ENCODE results near the gene ABLIM3.

The ABLIM3 gene

GRCh38 chr5:149256451-149256850 lies 115.2 kb downstream of the ABLIM3 start:
- H4K20me1 ChIP-seq (ENCODE audit: insufficient read depth) = no peaks in the 10 kb centered on the region
- no peak overlapping the region for H3K4me3 ChIP-seq (IDR thresholded peaks at IDR 0.05; ENCODE audit: insufficient read depth, low read depth, low read length)
- H3K4me2 ChIP-seq = no peak overlapping the region
- no peak for TF ChIP-seq CTCF (conservative IDR thresholded peaks at IDR 0.05; ENCODE audit: low read depth, low read length)
- no peak overlapping the region for H3K9ac ChIP-seq
- H3K4me1 ChIP-seq (ENCODE audit: low read depth, poor library complexity, severe bottlenecking) = no peaks in the 10 kb centered on the region
- no peak overlapping the region for H2AFZ ChIP-seq (ENCODE audit: low read depth)
- H3K27me3 ChIP-seq (ENCODE audit: insufficient read depth, low read depth) = no peaks in the 10 kb centered on the region
- no peaks in the 10 kb centered on the region for H3K79me2 ChIP-seq (ENCODE audit: insufficient read depth, low read depth)
- no peaks in the 10 kb centered on the region for H3K36me3 ChIP-seq (ENCODE audit: insufficient read depth)
- H3K27ac ChIP-seq = no peak overlapping the region

GRCh38 chr5:149257131-149257530 lies 115.8 kb downstream of the ABLIM3 start:
- Histone ChIP-seq H3K9ac (no peak overlapping the region), H3K79me2 (ENCODE audit: insufficient read depth, low read depth) (no peaks in the 10 kb centered on the region), H3K4me2 (no peak overlapping the region), H3K27me3 (ENCODE audit: insufficient read depth, low read depth) (no peaks in the 10 kb centered on the region), H2AFZ (ENCODE audit: low read depth) (no peak overlapping the region), H4K20me1 (ENCODE audit: insufficient read depth) (no peaks in the 10 kb centered on the region), H3K4me1 (ENCODE audit: low read depth, poor library complexity, severe bottlenecking) (no peaks in the 10 kb centered on the region), H3K27ac (no peak overlapping the region), H3K36me3 (ENCODE audit: insufficient read depth) (no peaks in the 10 kb centered on the region), H3K4me3 (IDR thresholded peaks at IDR 0.05; ENCODE audit: insufficient read depth, low read depth, low read length) (no peak overlapping the region)
- no peak for TF ChIP-seq CTCF (conservative IDR thresholded peaks at IDR 0.05; ENCODE audit: low read depth, low read length)

GRCh38 chr5:149257889-149258705 lies 116.8 kb downstream of the ABLIM3 start:
- Histone ChIP-seq H4K20me1 (ENCODE audit: insufficient read depth) (no peaks in the 10 kb centered on the region), H3K27ac (no peak overlapping the region), H3K4me3 (IDR thresholded peaks at IDR 0.05; ENCODE audit: insufficient read depth, low read depth, low read length) (no peak overlapping the region), H2AFZ (ENCODE audit: low read depth) (no peak overlapping the region), H3K4me1 (ENCODE audit: low read depth, poor library complexity, severe bottlenecking) (no peaks in the 10 kb centered on the region), H3K36me3 (ENCODE audit: insufficient read depth) (no peaks in the 10 kb centered on the region), H3K9ac (no peak overlapping the region), H3K4me2 (no peak overlapping the region), H3K79me2 (ENCODE audit: insufficient read depth, low read depth) (no peaks in the 10 kb centered on the region), H3K27me3 (ENCODE audit: insufficient read depth, low read depth) (no peaks in the 10 kb centered on the region)
- no peak for TF ChIP-seq CTCF (conservative IDR thresholded peaks at IDR 0.05; ENCODE audit: low read depth, low read length)

- Histone ChIP-seq H3K27me3 (ENCODE audit: insufficient read depth, low read depth) (no peaks in the 10 kb centered on the region), H3K36me3 (ENCODE audit: insufficient read depth) (no peaks in the 10 kb centered on the region), H3K4me1 (ENCODE audit: low read depth, poor library complexity, severe bottlenecking) (no peaks in the 10 kb centered on the region), H4K20me1 (ENCODE audit: insufficient read depth) (no peaks in the 10 kb centered on the region), H3K27ac (no peak overlapping the region), H3K4me3 (IDR thresholded peaks at IDR 0.05; ENCODE audit: insufficient read depth, low read depth, low read length) (no peak overlapping the region), H3K79me2 (ENCODE audit: insufficient read depth, low read depth) (no peaks in the 10 kb centered on the region), H3K9ac (no peak overlapping the region), H3K4me2 (no peak overlapping the region), H2AFZ (ENCODE audit: low read depth) (no peak overlapping the region)
- no peak for TF ChIP-seq CTCF (conservative IDR thresholded peaks at IDR 0.05; ENCODE audit: low read depth, low read length)
Measured at GRCh38 chr5:149260761-149261160, 119.5 kb downstream of the ABLIM3 start.

Data from KMS-11 (cell line).